HL-60 (cell line): ENCODE results near the gene NUBPL.

Experiments used
- SPI1 ChIP-seq: IDR thresholded peaks from 2 replicates; pipeline ENCODE4 v1.6.1; 2012; ENCODE audit warnings: low read depth, mild to moderate bottlenecking, borderline replicate concordance
- TF ChIP-seq, protein P1 (sequence below): IDR thresholded peaks from one replicate; pipeline ENCODE4 v1.5.1; 2011; ENCODE audit warnings: low read length, control low read depth, inconsistent platforms; ENCODE audit not compliant: insufficient read depth

GRCh38 chr14:31678421-31679249 is 117.4 kb downstream of the NUBPL start:
- TF ChIP-seq, protein P1, sequence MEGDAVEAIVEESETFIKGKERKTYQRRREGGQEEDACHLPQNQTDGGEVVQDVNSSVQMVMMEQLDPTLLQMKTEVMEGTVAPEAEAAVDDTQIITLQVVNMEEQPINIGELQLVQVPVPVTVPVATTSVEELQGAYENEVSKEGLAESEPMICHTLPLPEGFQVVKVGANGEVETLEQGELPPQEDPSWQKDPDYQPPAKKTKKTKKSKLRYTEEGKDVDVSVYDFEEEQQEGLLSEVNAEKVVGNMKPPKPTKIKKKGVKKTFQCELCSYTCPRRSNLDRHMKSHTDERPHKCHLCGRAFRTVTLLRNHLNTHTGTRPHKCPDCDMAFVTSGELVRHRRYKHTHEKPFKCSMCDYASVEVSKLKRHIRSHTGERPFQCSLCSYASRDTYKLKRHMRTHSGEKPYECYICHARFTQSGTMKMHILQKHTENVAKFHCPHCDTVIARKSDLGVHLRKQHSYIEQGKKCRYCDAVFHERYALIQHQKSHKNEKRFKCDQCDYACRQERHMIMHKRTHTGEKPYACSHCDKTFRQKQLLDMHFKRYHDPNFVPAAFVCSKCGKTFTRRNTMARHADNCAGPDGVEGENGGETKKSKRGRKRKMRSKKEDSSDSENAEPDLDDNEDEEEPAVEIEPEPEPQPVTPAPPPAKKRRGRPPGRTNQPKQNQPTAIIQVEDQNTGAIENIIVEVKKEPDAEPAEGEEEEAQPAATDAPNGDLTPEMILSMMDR: no peak
- TF ChIP-seq SPI1: no peak
